MM.1S (cell line): ENCODE measurements around the gene FAXDC2.

Experiments
- CTCF ChIP-seq: fragments of 300-600 bp; sonication (generic); IDR thresholded peaks from 2 replicates; pipeline ENCODE4 v1.5.1; 2016; ENCODE audit warnings: antibody characterized with exemption, low read length, mixed read lengths
- EZH2 ChIP-seq: fragments of 300-600 bp; sonication (generic); optimal IDR thresholded peaks from 2 replicates; pipeline ENCODE3; 2017; ENCODE audit warnings: low read depth, mild to moderate bottlenecking, antibody characterized with exemption, low read length, mixed read lengths

- no peak for TF ChIP-seq CTCF
- TF ChIP-seq EZH2: no peak
These were observed 80.3 kb downstream of the FAXDC2 start for GRCh38 chr5:154770111-154770510.
